Ovary (tissue), 3 donors: ENCODE results near the gene ZNF576.

Experiments
- POLR2A ChIP-seq: fragments of 450-650 bp; IDR thresholded peaks from one replicate; pipeline ENCODE4 v1.6.1; 2017; ENCODE audit warnings: antibody characterized with exemption, mild to moderate bottlenecking, moderate library complexity
- TF ChIP-seq, protein P1 (sequence below), 3 donors: fragments of 450-650 bp in 2 of 3; fragments of 200-600 bp in 1 of 3; IDR thresholded peaks; one replicate each; pipeline versions ENCODE4 v1.5.1 to v1.8.0; 2016 to 2022; ENCODE audit warnings: antibody characterized with exemption in 3 of 3, mild to moderate bottlenecking in 1 of 3
- donor health status: DM: no; HTN: no; CAD: no.

GRCh38 chr19:43548706-43549105, 47.7 kb upstream of the ZNF576 start:
- TF ChIP-seq, protein P1, sequence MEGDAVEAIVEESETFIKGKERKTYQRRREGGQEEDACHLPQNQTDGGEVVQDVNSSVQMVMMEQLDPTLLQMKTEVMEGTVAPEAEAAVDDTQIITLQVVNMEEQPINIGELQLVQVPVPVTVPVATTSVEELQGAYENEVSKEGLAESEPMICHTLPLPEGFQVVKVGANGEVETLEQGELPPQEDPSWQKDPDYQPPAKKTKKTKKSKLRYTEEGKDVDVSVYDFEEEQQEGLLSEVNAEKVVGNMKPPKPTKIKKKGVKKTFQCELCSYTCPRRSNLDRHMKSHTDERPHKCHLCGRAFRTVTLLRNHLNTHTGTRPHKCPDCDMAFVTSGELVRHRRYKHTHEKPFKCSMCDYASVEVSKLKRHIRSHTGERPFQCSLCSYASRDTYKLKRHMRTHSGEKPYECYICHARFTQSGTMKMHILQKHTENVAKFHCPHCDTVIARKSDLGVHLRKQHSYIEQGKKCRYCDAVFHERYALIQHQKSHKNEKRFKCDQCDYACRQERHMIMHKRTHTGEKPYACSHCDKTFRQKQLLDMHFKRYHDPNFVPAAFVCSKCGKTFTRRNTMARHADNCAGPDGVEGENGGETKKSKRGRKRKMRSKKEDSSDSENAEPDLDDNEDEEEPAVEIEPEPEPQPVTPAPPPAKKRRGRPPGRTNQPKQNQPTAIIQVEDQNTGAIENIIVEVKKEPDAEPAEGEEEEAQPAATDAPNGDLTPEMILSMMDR (IDR thresholded peaks at IDR 0.05), result no peak
- no peak for TF ChIP-seq POLR2A
